ENCODE results near the gene ACTL10.

The ACTL10 gene

DNA sequence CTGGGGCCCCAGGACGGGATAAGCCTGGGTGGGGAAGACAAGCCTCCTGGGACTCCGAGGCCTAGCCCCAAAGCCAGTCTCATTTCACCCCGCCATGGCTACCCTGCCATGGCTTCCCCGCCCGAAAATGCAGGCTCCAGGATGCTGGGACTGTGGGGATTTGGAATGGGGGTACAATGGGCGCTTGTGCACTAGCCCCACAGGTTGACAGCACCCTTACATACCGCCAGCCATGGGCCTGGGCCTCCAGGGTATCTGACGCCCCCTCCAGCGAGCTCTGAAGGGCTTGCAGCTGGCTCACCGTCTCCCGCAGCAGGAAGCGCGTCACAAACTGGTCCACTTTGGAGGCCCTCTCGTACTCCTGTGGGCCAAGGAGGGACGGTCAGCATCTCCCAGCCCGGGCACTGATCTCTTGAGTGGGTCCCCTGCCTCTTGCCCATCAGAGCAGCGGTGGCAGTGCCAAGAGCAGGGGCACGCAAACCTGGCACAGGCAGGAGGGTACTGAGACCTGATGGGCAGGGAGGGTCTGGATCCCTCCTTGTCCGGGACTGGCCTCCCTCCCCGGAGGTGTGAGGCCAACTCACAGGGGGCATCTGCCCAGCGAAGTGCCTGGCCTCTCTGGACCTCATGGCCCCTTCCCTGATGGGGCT is 6.6 kb upstream of the ACTL10 start:
- FAIRE-seq (no peak), DNase-seq (ENCODE audit: insufficient read length, low spot score) (no peak)
- TF ChIP-seq POLR2AphosphoS5 (IDR thresholded peaks at IDR 0.05; ENCODE audit: low read depth, low read length) (no peak), TAF1 (IDR thresholded peaks at IDR 0.05; ENCODE audit: low read depth, low read length) (no peak), POLR2A (IDR thresholded peaks at IDR 0.05; ENCODE audit: low read depth, low read length) (no peak), SPI1 (IDR thresholded peaks at IDR 0.05; ENCODE audit: low read depth, low read length) (no peak), POU2F2 (IDR thresholded peaks at IDR 0.05; ENCODE audit: low read depth, low read length) (no peak), PAX5 (IDR thresholded peaks at IDR 0.05; ENCODE audit: insufficient read depth, low read length, severe bottlenecking) (no peak)

- FAIRE-seq (no peak), DNase-seq (ENCODE audit: insufficient read length, low spot score) (no peak)
- no peak for TF ChIP-seq SPI1 (IDR thresholded peaks at IDR 0.05; ENCODE audit: low read depth, low read length)
- no peak for TF ChIP-seq POU2F2 (IDR thresholded peaks at IDR 0.05; ENCODE audit: low read depth, low read length)
- no peak for TF ChIP-seq PAX5 (IDR thresholded peaks at IDR 0.05; ENCODE audit: insufficient read depth, low read length, severe bottlenecking)
- TF ChIP-seq POLR2A (IDR thresholded peaks at IDR 0.05; ENCODE audit: low read depth, low read length): no peak
- no peak for TF ChIP-seq TAF1 (IDR thresholded peaks at IDR 0.05; ENCODE audit: low read depth, low read length)
- TF ChIP-seq POLR2AphosphoS5 (IDR thresholded peaks at IDR 0.05; ENCODE audit: low read depth, low read length): no peak
Measured at GRCh38 chr20:33660685-33661058, 6.1 kb upstream of the ACTL10 start.

DNA sequence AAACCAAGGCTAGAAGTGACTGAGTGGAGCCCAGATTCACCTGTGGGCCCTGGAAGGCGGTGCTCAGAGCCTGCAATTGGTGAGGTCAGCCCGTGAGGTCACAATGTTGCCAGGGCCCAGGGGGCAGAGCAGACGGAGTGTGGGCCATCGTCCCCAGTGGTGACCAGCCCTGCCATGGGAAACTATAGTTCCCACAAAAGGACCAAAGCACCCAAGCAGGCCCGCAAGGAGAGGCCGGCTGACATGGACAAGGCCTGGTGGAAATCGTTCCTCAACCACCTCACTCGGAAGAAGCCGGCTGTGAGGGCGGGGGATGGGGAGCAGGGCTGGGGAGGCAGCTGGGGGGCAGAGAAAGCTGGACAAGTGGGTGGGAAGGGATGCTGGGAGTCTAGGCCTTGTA is 4.6 kb upstream of the ACTL10 start, which contains the start of gene C20orf144:
TSS of gene C20orf144 (plus strand) at position 156 of the 400 bp plus-strand sequence. CDS start at position 175, 19 bp downstream.
- FAIRE-seq (no peak), DNase-seq (ENCODE audit: insufficient read length, low spot score) (peak; percentile 8)
- TF ChIP-seq POU2F2 (IDR thresholded peaks at IDR 0.05; ENCODE audit: low read depth, low read length) (no peak), SPI1 (IDR thresholded peaks at IDR 0.05; ENCODE audit: low read depth, low read length) (no peak), POLR2A (IDR thresholded peaks at IDR 0.05; ENCODE audit: low read depth, low read length) (no peak)

DNA sequence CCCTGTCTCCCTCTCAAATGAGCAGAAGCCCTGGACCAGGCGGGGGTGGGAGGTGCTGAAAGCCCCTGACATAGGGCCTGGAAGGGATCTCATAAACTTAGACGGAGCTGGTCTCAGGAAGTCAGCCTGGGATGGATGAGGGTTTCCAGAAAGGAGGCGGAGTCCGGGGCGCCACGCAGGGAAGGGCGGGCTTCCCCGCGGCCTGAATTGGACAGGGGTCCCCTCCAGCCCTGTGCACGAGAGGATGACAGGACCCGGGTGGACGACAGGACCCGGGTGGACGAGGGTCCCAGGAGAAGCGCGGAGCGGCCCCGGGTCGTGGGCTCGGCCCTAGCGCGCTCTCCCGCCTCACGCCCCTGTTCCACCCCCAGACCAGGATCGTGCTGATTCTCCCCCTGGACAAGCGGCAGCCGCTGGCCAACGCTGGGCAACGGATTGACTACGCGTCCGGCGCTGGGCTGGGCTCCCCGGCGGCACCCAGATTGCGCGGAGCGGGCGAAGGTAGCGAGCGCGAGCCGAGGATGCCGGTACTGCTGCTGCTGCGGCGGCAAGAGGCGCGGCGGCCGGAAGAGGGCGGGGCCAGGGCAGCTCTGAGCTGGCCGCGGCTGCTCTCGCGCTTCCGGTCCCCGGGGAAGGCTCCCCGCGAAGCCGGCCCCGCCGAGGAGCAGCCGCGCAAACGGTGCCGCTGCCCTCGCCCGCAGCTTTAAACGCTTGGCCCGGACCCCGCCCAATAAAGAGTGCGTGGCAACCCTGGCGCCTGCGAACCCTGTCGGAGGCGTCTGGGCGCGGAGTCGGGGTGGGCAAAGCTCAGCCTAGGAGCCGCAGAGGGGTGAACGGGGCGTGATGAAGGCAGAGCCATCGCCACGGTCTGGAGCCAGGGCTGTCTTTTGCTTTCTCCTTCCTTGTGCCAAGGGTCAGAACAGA is 3.3 kb upstream of the ACTL10 start:
- DNase-seq (ENCODE audit: insufficient read length, low spot score) (peak; percentile 91), FAIRE-seq (peak; percentile 87)
- TF ChIP-seq POLR2AphosphoS5 (IDR thresholded peaks at IDR 0.05; ENCODE audit: low read depth, low read length) (no peak), POLR2A (IDR thresholded peaks at IDR 0.05; ENCODE audit: low read depth, low read length) (peak; percentile 67), TAF1 (IDR thresholded peaks at IDR 0.05; ENCODE audit: low read depth, low read length) (peak; percentile 73)

GRCh38 chr20:33664085-33664761 is 2.5 kb upstream of the ACTL10 start:
- DNase-seq (ENCODE audit: insufficient read length, low spot score) (peak; percentile 23), FAIRE-seq (no peak)
- TF ChIP-seq POLR2AphosphoS5 (IDR thresholded peaks at IDR 0.05; ENCODE audit: low read depth, low read length): no peak
- TF ChIP-seq SPI1 (IDR thresholded peaks at IDR 0.05; ENCODE audit: low read depth, low read length): no peak
- no peak for TF ChIP-seq POU2F2 (IDR thresholded peaks at IDR 0.05; ENCODE audit: low read depth, low read length)
- no peak for TF ChIP-seq POLR2A (IDR thresholded peaks at IDR 0.05; ENCODE audit: low read depth, low read length)
- TF ChIP-seq PAX5 (IDR thresholded peaks at IDR 0.05; ENCODE audit: insufficient read depth, low read length, severe bottlenecking): no peak
- no peak for TF ChIP-seq TAF1 (IDR thresholded peaks at IDR 0.05; ENCODE audit: low read depth, low read length)

DNA sequence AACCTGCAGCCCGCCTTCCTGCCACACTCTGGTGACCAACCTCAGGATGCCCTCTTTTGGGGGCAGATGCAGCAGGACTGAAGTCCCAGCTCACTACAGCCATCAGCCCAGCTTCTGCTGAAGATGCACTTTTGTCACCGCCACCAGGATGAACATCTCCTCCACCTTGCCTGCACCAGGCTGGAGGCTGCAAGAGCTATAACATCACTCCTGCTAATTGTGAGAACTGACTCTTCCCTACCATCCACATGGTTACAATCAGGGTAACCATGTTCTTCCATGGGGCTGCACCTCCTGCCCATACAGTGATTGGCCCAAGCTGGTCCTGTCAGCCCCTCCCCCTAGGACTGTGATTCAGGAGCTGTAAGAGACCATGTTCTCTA is 2.0 kb upstream of the ACTL10 start:
- FAIRE-seq (no peak), DNase-seq (ENCODE audit: insufficient read length, low spot score) (no peak)
- TF ChIP-seq SPI1 (IDR thresholded peaks at IDR 0.05; ENCODE audit: low read depth, low read length) (no peak), TAF1 (IDR thresholded peaks at IDR 0.05; ENCODE audit: low read depth, low read length) (no peak), PAX5 (IDR thresholded peaks at IDR 0.05; ENCODE audit: insufficient read depth, low read length, severe bottlenecking) (no peak), POLR2A (IDR thresholded peaks at IDR 0.05; ENCODE audit: low read depth, low read length) (no peak), POU2F2 (IDR thresholded peaks at IDR 0.05; ENCODE audit: low read depth, low read length) (no peak)

DNA sequence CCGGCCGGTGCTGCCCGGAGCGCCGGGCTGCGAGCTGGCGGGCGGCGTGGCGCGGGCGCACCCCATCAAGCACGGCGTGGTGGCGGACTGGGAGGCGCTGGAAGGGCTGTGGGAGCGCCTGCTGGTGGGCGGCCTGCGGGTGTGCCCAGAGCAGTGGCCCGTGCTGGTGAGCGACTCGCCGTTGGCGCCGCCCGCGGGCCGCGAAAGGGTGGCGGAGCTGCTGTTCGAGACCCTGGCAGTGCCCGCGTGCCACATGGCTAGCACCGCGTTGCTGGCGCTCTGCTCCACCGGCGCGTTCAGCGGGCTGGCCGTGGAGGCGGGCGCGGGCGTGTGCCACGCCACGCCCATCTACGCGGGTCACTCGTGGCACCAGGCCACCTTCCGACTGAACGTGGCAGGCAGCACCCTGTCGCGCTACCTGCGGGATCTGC is 517 bp downstream of the ACTL10 start:
- DNase-seq (ENCODE audit: insufficient read length, low spot score) (no peak), FAIRE-seq (no peak)
- no peak for TF ChIP-seq PAX5 (IDR thresholded peaks at IDR 0.05; ENCODE audit: insufficient read depth, low read length, severe bottlenecking)

DNA sequence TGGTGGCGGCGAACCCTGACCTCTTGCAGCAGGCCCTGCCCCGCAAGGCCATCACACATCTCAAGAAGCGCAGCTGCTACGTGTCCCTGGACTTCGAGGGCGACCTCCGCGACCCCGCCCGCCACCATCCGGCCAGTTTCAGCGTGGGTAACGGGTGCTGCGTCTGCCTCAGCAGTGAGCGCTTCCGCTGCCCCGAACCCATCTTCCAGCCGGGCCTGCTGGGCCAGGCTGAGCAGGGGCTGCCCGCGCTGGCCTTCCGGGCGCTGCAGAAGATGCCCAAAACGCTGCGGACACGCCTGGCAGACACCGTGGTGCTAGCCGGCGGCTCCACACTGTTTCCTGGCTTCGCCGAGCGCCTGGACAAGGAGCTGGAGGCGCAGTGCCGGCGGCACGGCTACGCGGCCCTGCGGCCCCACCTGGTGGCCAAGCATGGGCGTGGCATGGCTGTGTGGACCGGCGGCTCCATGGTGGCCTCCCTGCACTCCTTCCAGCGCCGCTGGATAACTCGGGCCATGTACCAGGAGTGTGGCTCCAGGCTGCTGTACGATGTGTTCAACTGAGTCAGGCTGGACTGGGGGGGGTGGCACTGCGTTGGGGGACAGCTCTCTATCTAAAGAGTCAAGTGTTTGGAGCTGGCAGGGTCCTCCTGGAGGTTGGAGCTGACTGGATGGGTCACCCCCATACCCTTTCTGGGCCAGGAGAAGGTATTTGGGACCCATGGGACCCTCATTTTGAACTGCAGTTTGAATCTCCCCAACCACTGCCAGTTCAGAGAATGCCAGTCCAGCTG is 1.1 kb downstream of the ACTL10 start:
- DNase-seq (ENCODE audit: insufficient read length, low spot score) (peak; percentile 83), FAIRE-seq (peak; percentile 92)
- TF ChIP-seq POLR2AphosphoS5 (IDR thresholded peaks at IDR 0.05; ENCODE audit: low read depth, low read length) (no peak), POU2F2 (IDR thresholded peaks at IDR 0.05; ENCODE audit: low read depth, low read length) (no peak), TAF1 (IDR thresholded peaks at IDR 0.05; ENCODE audit: low read depth, low read length) (no peak), POLR2A (IDR thresholded peaks at IDR 0.05; ENCODE audit: low read depth, low read length) (no peak), SPI1 (IDR thresholded peaks at IDR 0.05; ENCODE audit: low read depth, low read length) (no peak), PAX5 (IDR thresholded peaks at IDR 0.05; ENCODE audit: insufficient read depth, low read length, severe bottlenecking) (no peak)

Data from GM12891 (cell line).